Smooth muscle cell (in vitro differentiated cells): ENCODE results near the gene HOXB5. TPM values are rescaled to one million over a fixed set of nuclear protein-coding genes. Genes with fewer than 3 reads are reported as not detected.
A peak's percentile ranks its signal among the peaks of the same experiment; 100 is the strongest.

Experiments used
- DNase-seq: peaks from one replicate; lab custom pipeline; 2025; ENCODE audit not compliant: unreplicated experiment; lab: John Stamatoyannopoulos, UW
- H2AFZ ChIP-seq: fragments of 200-600 bp; sonication (generic); 2 replicates; pipeline ENCODE4 v1.6.0; 2016; ENCODE audit warnings: antibody characterized with exemption, low read depth, mild to moderate bottlenecking
- H3F3A ChIP-seq: fragments of 200-600 bp; sonication (generic); 2 replicates; pipeline ENCODE4 v1.6.0; 2017; ENCODE audit warnings: antibody characterized with exemption, low read depth
- H3K27ac ChIP-seq: fragments of 200-600 bp; sonication (generic); 2 replicates; pipeline ENCODE4 v1.5.1; 2016; ENCODE audit warnings: low read depth, mild to moderate bottlenecking
- H3K27me3 ChIP-seq: fragments of 200-600 bp; sonication (generic); 2 replicates; pipeline ENCODE4 v1.6.1; 2016; ENCODE audit warnings: low read depth, mild to moderate bottlenecking
- H3K36me3 ChIP-seq: fragments of 200-600 bp; sonication (generic); 2 replicates; pipeline ENCODE4 v1.5.1; 2016; ENCODE audit warnings: low read depth
- H3K4me1 ChIP-seq: fragments of 200-600 bp; sonication (generic); 2 replicates; pipeline ENCODE4 v1.5.1; 2016; ENCODE audit warnings: low read depth
- H3K4me2 ChIP-seq: fragments of 200-600 bp; sonication (generic); 2 replicates; pipeline ENCODE4 v1.6.0; 2016; ENCODE audit warnings: mild to moderate bottlenecking
- H3K4me3 ChIP-seq: fragments of 200-600 bp; sonication (generic); 2 replicates; pipeline ENCODE4 v1.5.1; 2016; ENCODE audit warnings: mild to moderate bottlenecking
- H3K79me2 ChIP-seq: fragments of 200-600 bp; sonication (generic); 2 replicates; pipeline ENCODE4 v1.6.0; 2016; ENCODE audit warnings: low read depth, mild to moderate bottlenecking
- H3K9ac ChIP-seq: fragments of 200-600 bp; sonication (generic); 2 replicates; pipeline ENCODE4 v1.6.0; 2016; ENCODE audit warnings: low read depth
- H3K9me3 ChIP-seq: fragments of 200-600 bp; sonication (generic); replicated peaks from 2 replicates; pipeline ENCODE4 v1.5.1; 2016; ENCODE audit warnings: low read depth
- H4K20me1 ChIP-seq: fragments of 200-600 bp; sonication (generic); 2 replicates; pipeline ENCODE4 v1.6.0; 2016; ENCODE audit warnings: low read depth
- CTCF ChIP-seq: fragments of 200-600 bp; sonication (generic); IDR thresholded peaks from 2 replicates; pipeline ENCODE4 v1.5.1; 2017; ENCODE audit warnings: borderline replicate concordance, mild to moderate bottlenecking, antibody characterized with exemption; ENCODE audit not compliant: insufficient read depth, poor library complexity, severe bottlenecking
- WGBS: methylation state at CpG from one replicate; pipeline ENCODE4 v1.1.7; 2016; ENCODE audit warnings: low lambda C conversion rate; 5-methylcytosine and 5-hydroxymethylcytosine counted together
- polyA plus RNA-seq: library from polyadenylated mRNA; unstranded; fragments of >200 nt; fragmentation: Nextera tagmentation; extraction: Ambion mirVana; gene quantifications from 2 replicates; pipeline ENCODE4 v1.2.1, GENCODE V29; 2016
- total RNA-seq: library from RNA; depleted of rRNA; stranded (reverse); fragments of >200 nt; gene quantifications from 2 replicates; pipeline ENCODE4 v1.2.3, GENCODE V29; 2014

The HOXB5 gene
- total and polyA plus RNA-seq, 2 experiments from 2014 or later, result 0.49 to 1.8 TPM

- peak overlapping the region; percentile 42 for H3K4me3 ChIP-seq
- H4K20me1 ChIP-seq, result peaks cover 68% of the 10 kb centered on the region
- H3K4me1 ChIP-seq, result no peaks in the 10 kb centered on the region
- 35% methylated on average over 44 of the region's 44 CpGs for WGBS
- no peak overlapping the region for H2AFZ ChIP-seq
- no peak for TF ChIP-seq CTCF
- H3K9ac ChIP-seq, result no peak overlapping the region
- no peak overlapping the region for H3K27ac ChIP-seq
- H3F3A ChIP-seq, result peaks cover 4% of the 10 kb centered on the region
- peaks cover 68% of the 10 kb centered on the region for H3K27me3 ChIP-seq
- DNase-seq, result no peak
- H3K79me2 ChIP-seq, result peaks cover 17% of the 10 kb centered on the region
- H3K9me3 ChIP-seq, result no peaks in the 10 kb centered on the region
- H3K4me2 ChIP-seq, result peak overlapping the region; percentile 91
- H3K36me3 ChIP-seq, result no peaks in the 10 kb centered on the region
These were observed 38.9 kb downstream of the HOXB5 start for GRCh38 chr17:48554412-48555257.

GRCh38 chr17:48553826-48554225 is 39.8 kb downstream of the HOXB5 start:
- no peak overlapping the region for H3K9ac ChIP-seq
- H3K27ac ChIP-seq, result no peak overlapping the region
- no peak for DNase-seq
- no peak overlapping the region for H3K4me3 ChIP-seq
- peaks cover 17% of the 10 kb centered on the region for H3K79me2 ChIP-seq
- peaks cover 60% of the 10 kb centered on the region for H4K20me1 ChIP-seq
- H3K27me3 ChIP-seq, result peaks cover 60% of the 10 kb centered on the region
- no peak for TF ChIP-seq CTCF
- H3K4me1 ChIP-seq, result no peaks in the 10 kb centered on the region
- no peaks in the 10 kb centered on the region for H3K36me3 ChIP-seq
- peaks cover 10% of the 10 kb centered on the region for H3F3A ChIP-seq
- 96% methylated on average over 1 of the region's 1 CpG for WGBS
- peak overlapping the region; percentile 91 for H3K4me2 ChIP-seq
- H3K9me3 ChIP-seq, result no peaks in the 10 kb centered on the region
- no peak overlapping the region for H2AFZ ChIP-seq

- Histone ChIP-seq H3K4me3 (no peak overlapping the region), H4K20me1 (peaks cover 53% of the 10 kb centered on the region), H3K36me3 (no peaks in the 10 kb centered on the region), H3F3A (peaks cover 14% of the 10 kb centered on the region), H3K79me2 (peaks cover 17% of the 10 kb centered on the region), H2AFZ (no peak overlapping the region), H3K4me2 (no peak overlapping the region), H3K4me1 (no peaks in the 10 kb centered on the region), H3K9ac (no peak overlapping the region), H3K9me3 (no peaks in the 10 kb centered on the region), H3K27me3 (peaks cover 53% of the 10 kb centered on the region), H3K27ac (no peak overlapping the region)
- TF ChIP-seq CTCF, result no peak
- whole genome bisulfite sequencing, result 76% methylated on average over 5 of the region's 5 CpGs
- DNase-seq, result no peak
These were observed 40.4 kb downstream of the HOXB5 start for GRCh38 chr17:48553190-48553547.
